GM19099 (cell line): Measurements from ENCODE around the gene PARD3.

Experiments used
- POLR2A ChIP-seq: IDR thresholded peaks from 3 replicates; pipeline ENCODE4 v1.6.1; 2011; ENCODE audit warnings: low read depth; ENCODE audit not compliant: insufficient read length; ENCODE audit errors: extremely low read depth

PARD3 gene

GRCh38 chr10:34206078-34206934 lies 608.8 kb downstream of the PARD3 start:
- no peak for TF ChIP-seq POLR2A

- no peak for TF ChIP-seq POLR2A
Measured at GRCh38 chr10:34205452-34205851, 609.6 kb downstream of the PARD3 start.

- no peak for TF ChIP-seq POLR2A
Measured at GRCh38 chr10:34203966-34204630, 611.0 kb downstream of the PARD3 start.

- TF ChIP-seq POLR2A, result no peak
Measured at GRCh38 chr10:34200355-34200901, 614.7 kb downstream of the PARD3 start.

DNA sequence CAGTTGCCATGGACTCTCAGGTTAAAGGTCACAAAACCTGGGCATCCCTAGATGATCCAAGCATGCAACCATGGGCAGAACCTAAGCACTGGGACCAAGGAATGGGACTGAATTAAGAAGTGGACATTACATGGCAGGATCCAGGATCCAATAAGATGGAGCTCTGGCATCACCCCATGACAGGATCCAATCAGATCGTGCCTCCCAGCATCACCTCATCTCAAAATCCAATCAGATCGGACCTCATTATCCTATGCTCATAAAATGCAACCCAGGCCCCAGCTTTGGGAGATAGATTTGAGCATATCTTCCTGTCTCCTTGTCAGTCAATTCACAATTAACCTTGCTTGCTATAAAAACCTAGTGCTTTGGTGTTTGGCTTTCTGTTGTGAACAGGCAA lies 616.1 kb downstream of the PARD3 start:
- no peak for TF ChIP-seq POLR2A

DNA sequence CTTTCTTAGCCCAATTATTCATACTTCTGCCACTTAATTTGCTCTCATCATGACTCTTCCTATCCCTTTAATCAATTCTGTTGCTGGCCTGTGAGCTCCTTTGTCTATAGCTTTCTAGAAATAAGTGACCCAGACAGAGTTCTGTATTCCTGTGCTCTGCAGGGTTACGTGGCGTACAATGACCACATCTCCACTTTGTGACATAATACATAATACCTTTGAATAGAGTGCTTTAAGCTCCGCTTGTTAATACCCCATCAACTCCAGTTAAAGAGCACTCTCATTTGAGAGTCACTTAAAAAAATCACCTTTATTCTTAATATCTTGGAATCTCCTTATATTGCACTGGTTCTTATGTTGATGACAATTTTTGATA lies 619.0 kb downstream of the PARD3 start:
- TF ChIP-seq POLR2A, result no peak

DNA sequence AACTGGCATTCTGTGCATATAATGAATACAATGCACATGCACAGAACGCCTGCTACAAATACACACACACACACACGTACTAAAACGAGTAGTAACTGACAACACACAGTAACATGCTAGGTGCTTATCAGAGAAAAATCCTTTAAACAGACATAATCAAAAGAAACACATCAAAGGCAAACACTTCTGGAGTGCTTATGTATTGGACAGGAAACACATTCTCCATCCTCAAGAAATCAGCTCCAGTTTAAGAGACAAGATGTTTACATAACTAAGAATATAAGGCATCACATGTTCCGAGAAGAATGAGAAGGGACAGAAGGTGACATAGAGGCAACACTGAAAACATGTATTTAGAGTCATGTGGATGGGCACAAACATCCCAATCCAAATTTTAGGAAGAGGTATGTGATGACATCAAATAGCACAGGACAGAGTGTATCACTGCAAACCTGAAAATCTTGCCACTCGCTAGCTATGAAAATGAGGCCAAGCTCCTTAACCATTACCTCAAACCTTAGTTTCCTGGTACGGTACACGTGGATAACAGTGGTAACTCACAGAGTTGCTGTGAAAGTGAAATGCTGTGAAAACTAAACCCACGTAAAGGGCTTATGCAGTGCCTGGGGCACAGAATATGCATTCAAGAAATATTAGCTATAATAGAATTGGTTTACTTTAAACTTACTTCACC lies 619.6 kb downstream of the PARD3 start:
- no peak for TF ChIP-seq POLR2A

DNA sequence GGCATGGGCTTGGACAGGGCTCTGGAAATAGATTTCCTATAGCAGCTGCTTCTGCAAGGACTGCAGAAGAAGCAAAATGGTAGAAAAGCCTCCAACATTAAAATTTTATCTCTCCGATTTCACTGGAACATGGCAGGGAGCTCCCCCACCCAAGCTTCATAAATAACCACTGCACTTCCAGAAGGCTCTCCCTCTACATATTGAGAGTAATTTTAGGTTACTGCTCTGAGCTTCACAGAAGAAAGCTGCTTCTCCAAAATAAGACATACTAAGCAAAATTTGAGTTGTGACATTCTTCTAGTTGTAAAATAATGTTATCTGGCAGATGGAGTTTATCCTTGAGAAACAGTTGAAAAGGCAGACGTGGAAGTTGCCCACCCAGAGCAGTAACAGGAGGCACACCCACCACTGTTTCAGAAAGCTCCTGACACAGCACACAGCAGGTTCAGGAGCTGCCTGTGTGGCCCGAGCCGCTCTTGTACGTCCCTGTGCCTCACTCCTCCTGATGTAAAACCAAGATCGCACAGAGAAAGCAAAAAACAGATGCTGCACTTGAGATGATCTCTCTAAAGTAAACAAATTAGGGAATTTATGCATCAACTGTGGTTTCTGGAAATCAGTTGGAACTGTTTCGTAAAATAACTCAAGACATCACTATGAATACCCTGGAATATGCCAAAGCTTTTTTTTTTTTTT lies 621.0 kb downstream of the PARD3 start:
- TF ChIP-seq POLR2A, result no peak

GRCh38 chr10:34192646-34193045 lies 622.5 kb downstream of the PARD3 start:
- TF ChIP-seq POLR2A, result no peak

- no peak for TF ChIP-seq POLR2A
Measured at GRCh38 chr10:34191406-34191805, 623.7 kb downstream of the PARD3 start.

DNA sequence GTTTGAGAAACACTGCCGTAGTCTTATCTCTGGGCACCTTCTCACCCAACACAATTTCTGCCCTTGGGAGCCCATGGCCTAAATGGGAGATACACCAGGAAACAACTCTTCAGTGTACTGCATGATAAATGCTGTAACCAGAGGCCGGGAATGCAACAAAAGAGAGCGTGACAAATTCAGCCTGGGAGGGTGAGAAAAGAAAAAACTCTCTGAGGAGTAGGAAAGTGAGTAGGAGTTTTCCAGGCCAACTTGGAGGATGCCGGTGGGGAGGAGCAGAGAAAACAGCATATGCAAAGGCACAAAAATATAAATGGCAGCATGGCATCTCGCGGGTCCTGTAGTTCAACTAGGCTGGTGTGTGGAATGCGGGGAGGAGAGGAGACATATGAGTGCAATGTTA lies 624.5 kb downstream of the PARD3 start:
- TF ChIP-seq POLR2A, result no peak

DNA sequence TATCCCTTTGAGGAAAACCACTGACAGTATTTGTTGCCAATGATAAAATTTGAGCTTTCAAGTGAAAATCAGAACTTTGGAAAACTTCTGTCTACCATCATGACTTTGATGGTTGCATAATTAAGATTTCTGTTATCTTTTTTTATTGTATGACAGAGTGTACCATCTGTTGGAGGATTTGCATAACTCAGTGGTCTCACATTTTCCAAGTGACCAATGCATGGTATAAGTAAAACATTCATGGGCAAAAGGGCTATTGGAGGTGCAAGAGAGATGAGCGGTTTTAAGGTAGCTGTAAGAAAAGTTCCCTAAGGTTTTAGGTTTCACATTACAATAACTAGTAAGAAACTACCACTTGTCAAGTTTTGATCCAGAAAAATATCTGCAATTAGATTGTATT lies 625.3 kb downstream of the PARD3 start:
- TF ChIP-seq POLR2A, result no peak

- TF ChIP-seq POLR2A, result no peak
Measured at GRCh38 chr10:34188221-34188620, 626.9 kb downstream of the PARD3 start.

GRCh38 chr10:34187201-34187600 lies 627.9 kb downstream of the PARD3 start:
- TF ChIP-seq POLR2A, result no peak

GRCh38 chr10:34186745-34187144 lies 628.4 kb downstream of the PARD3 start:
- TF ChIP-seq POLR2A, result no peak
